ENCODE results near the gene SLC5A5. TPM values are rescaled to one million over a fixed set of nuclear protein-coding genes. Genes with fewer than 3 reads are reported as not detected.

The SLC5A5 gene
- total RNA-seq, 1 donor from 2014 or later, result not detected

GRCh38 chr19:17942181-17942580 lies 70.4 kb downstream of the SLC5A5 start:
- Mint-ChIP-seq H3K27ac (ENCODE audit: unreplicated experiment) (no peak overlapping the region), H3K27me3 (ENCODE audit: low read depth, unreplicated experiment) (no peaks in the 10 kb centered on the region), H3K9me3 (ENCODE audit: unreplicated experiment) (no peaks in the 10 kb centered on the region), H3K4me3 (ENCODE audit: unreplicated experiment) (no peak overlapping the region), H3K36me3 (ENCODE audit: low read depth, unreplicated experiment) (peaks cover 5% of the 10 kb centered on the region), H3K4me1 (ENCODE audit: low read depth, unreplicated experiment) (peaks cover 4% of the 10 kb centered on the region)
- H2AFZ ChIP-seq (ENCODE audit: low read depth, low read length), result no peak overlapping the region
- H3K4me2 ChIP-seq (ENCODE audit: low read length), result no peak overlapping the region
- H3K9me3 ChIP-seq (ENCODE audit: insufficient read depth, low read depth, low read length), result no peaks in the 10 kb centered on the region
- H3K27ac ChIP-seq (ENCODE audit: low read depth, low read length), result no peak overlapping the region
- no peaks in the 10 kb centered on the region for H3K36me3 ChIP-seq (ENCODE audit: insufficient read depth, low read length)
- H3K9ac ChIP-seq (ENCODE audit: low read length), result no peak overlapping the region
- no peak for FAIRE-seq
- H3K4me3 ChIP-seq (ENCODE audit: insufficient read depth, low read depth, low read length), result no peak overlapping the region
- TF ChIP-seq, protein P1, sequence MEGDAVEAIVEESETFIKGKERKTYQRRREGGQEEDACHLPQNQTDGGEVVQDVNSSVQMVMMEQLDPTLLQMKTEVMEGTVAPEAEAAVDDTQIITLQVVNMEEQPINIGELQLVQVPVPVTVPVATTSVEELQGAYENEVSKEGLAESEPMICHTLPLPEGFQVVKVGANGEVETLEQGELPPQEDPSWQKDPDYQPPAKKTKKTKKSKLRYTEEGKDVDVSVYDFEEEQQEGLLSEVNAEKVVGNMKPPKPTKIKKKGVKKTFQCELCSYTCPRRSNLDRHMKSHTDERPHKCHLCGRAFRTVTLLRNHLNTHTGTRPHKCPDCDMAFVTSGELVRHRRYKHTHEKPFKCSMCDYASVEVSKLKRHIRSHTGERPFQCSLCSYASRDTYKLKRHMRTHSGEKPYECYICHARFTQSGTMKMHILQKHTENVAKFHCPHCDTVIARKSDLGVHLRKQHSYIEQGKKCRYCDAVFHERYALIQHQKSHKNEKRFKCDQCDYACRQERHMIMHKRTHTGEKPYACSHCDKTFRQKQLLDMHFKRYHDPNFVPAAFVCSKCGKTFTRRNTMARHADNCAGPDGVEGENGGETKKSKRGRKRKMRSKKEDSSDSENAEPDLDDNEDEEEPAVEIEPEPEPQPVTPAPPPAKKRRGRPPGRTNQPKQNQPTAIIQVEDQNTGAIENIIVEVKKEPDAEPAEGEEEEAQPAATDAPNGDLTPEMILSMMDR (IDR thresholded peaks at IDR 0.05; ENCODE audit: insufficient read depth, low read depth, low read length), result no peak
- TF ChIP-seq EZH2 (IDR thresholded peaks at IDR 0.05; ENCODE audit: insufficient read depth, low read length), result no peak
- no peaks in the 10 kb centered on the region for H3K79me2 ChIP-seq (ENCODE audit: insufficient read depth, low read length)
- DNase-seq (ENCODE audit: low read depth), result no peak
- H3K27me3 ChIP-seq (ENCODE audit: insufficient read depth, low read length), result no peaks in the 10 kb centered on the region
- peaks cover 34% of the 10 kb centered on the region for H4K20me1 ChIP-seq (ENCODE audit: insufficient read depth, low read length)
- peaks cover 9% of the 10 kb centered on the region for H3K4me1 ChIP-seq (ENCODE audit: insufficient read depth, low read length)

GRCh38 chr19:17942582-17943273 lies 71.0 kb downstream of the SLC5A5 start:
- no peaks in the 10 kb centered on the region for H3K79me2 ChIP-seq (ENCODE audit: insufficient read depth, low read length)
- H2AFZ ChIP-seq (ENCODE audit: low read depth, low read length), result no peak overlapping the region
- no peak overlapping the region for H3K4me3 Mint-ChIP-seq (ENCODE audit: unreplicated experiment)
- no peaks in the 10 kb centered on the region for H3K9me3 Mint-ChIP-seq (ENCODE audit: unreplicated experiment)
- H3K4me1 ChIP-seq (ENCODE audit: insufficient read depth, low read length), result peaks cover 9% of the 10 kb centered on the region
- peaks cover 4% of the 10 kb centered on the region for H3K4me1 Mint-ChIP-seq (ENCODE audit: low read depth, unreplicated experiment)
- H3K9ac ChIP-seq (ENCODE audit: low read length), result no peak overlapping the region
- DNase-seq (ENCODE audit: low read depth) (no peak), FAIRE-seq (no peak)
- no peaks in the 10 kb centered on the region for H3K27me3 ChIP-seq (ENCODE audit: insufficient read depth, low read length)
- no peaks in the 10 kb centered on the region for H3K36me3 ChIP-seq (ENCODE audit: insufficient read depth, low read length)
- peaks cover 4% of the 10 kb centered on the region for H3K36me3 Mint-ChIP-seq (ENCODE audit: low read depth, unreplicated experiment)
- H3K4me3 ChIP-seq (ENCODE audit: insufficient read depth, low read depth, low read length), result no peak overlapping the region
- H3K27ac Mint-ChIP-seq (ENCODE audit: unreplicated experiment), result no peak overlapping the region
- H3K9me3 ChIP-seq (ENCODE audit: insufficient read depth, low read depth, low read length), result no peaks in the 10 kb centered on the region
- peaks cover 29% of the 10 kb centered on the region for H4K20me1 ChIP-seq (ENCODE audit: insufficient read depth, low read length)
- H3K27ac ChIP-seq (ENCODE audit: low read depth, low read length), result no peak overlapping the region
- no peak overlapping the region for H3K4me2 ChIP-seq (ENCODE audit: low read length)
- no peaks in the 10 kb centered on the region for H3K27me3 Mint-ChIP-seq (ENCODE audit: low read depth, unreplicated experiment)
- TF ChIP-seq, protein P1 (IDR thresholded peaks at IDR 0.05; ENCODE audit: insufficient read depth, low read depth, low read length), result no peak
- TF ChIP-seq EZH2 (IDR thresholded peaks at IDR 0.05; ENCODE audit: insufficient read depth, low read length), result no peak

Measured in astrocyte (in vitro differentiated cells and primary cell).